GM19395 (cell line): Measurements from ENCODE around the gene NFATC1.

Experiments
- ATAC-seq: cut with Tn5 transposase; IDR thresholded peaks from one replicate; pipeline ENCODE4 v1.9.1; 2021; ENCODE audit warnings: mild to moderate bottlenecking, moderate library complexity; ENCODE audit not compliant: unreplicated experiment

NFATC1 gene

GRCh38 chr18:79515944-79516351 is 120.2 kb downstream of the NFATC1 start:
- no peak for ATAC-seq

- ATAC-seq: no peak
Observed at GRCh38 chr18:79516441-79516931, 120.8 kb downstream of the NFATC1 start.

- ATAC-seq: no peak
Observed at GRCh38 chr18:79517341-79517740, 121.6 kb downstream of the NFATC1 start.

- no peak for ATAC-seq
Observed at GRCh38 chr18:79518028-79518682, 122.4 kb downstream of the NFATC1 start.

GRCh38 chr18:79518683-79519128 is 123.0 kb downstream of the NFATC1 start:
- no peak for ATAC-seq

- no peak for ATAC-seq
Observed at GRCh38 chr18:79519751-79520477, 124.2 kb downstream of the NFATC1 start.

GRCh38 chr18:79520478-79521390 is 125.0 kb downstream of the NFATC1 start:
- ATAC-seq: no peak

GRCh38 chr18:79521416-79522205 is 125.9 kb downstream of the NFATC1 start:
- no peak for ATAC-seq

GRCh38 chr18:79522451-79523205 is 126.9 kb downstream of the NFATC1 start:
- peak; percentile 19 for ATAC-seq

- ATAC-seq: peak; percentile 41
Observed at GRCh38 chr18:79523206-79523735, 127.5 kb downstream of the NFATC1 start.

- ATAC-seq: peak; percentile 67
Observed at GRCh38 chr18:79523736-79524180, 128.0 kb downstream of the NFATC1 start.

- ATAC-seq: peak; percentile 31
Observed at GRCh38 chr18:79524181-79525078, 128.7 kb downstream of the NFATC1 start.

- ATAC-seq: no peak
Observed at GRCh38 chr18:79525556-79526467, 130.1 kb downstream of the NFATC1 start.

GRCh38 chr18:79526468-79527460 is 131.0 kb downstream of the NFATC1 start:
- ATAC-seq: no peak

- no peak for ATAC-seq
Observed at GRCh38 chr18:79527656-79528315, 132.1 kb downstream of the NFATC1 start.

- ATAC-seq: no peak
Observed at GRCh38 chr18:79528316-79528695, 132.6 kb downstream of the NFATC1 start.
